ENCODE data around the gene TEX50. TPM values are rescaled to one million over a fixed set of nuclear protein-coding genes. Genes with fewer than 3 reads are reported as not detected.

The TEX50 gene
- total RNA-seq, 1 experiment from 2014 or later = not detected

GRCh38 chr1:173638043-173639021 is 3.2 kb downstream of the TEX50 start:
- TF ChIP-seq CTCF (conservative IDR thresholded peaks at IDR 0.05) = no peak
- H4K5ac ChIP-seq (ENCODE audit: insufficient read length, low read depth, low read length) = peak overlapping the region; percentile 97
- peak overlapping the region; percentile 47 for H3K27ac ChIP-seq (ENCODE audit: insufficient read length, low read depth, low read length)
- H3K4me1 ChIP-seq (ENCODE audit: insufficient read depth, low read length) = no peaks in the 10 kb centered on the region
- H3K27me3 Mint-ChIP-seq (ENCODE audit: low read depth) = no peaks in the 10 kb centered on the region
- H3K79me2 ChIP-seq (ENCODE audit: insufficient read depth, low read length) = no peaks in the 10 kb centered on the region; the same call in 1 of the 2 replicates
- no peak overlapping the region for H2AFZ ChIP-seq (ENCODE audit: low read length)
- H3K4me3 Mint-ChIP-seq = peak overlapping the region in 1 of 2 experiments; percentile 41; a peak in 2 of 5 replicates
- H2BK120ac ChIP-seq (ENCODE audit: low read depth, low read length, poor library complexity, severe bottlenecking) = no peak overlapping the region
- H2BK12ac ChIP-seq (ENCODE audit: insufficient read length, low read depth, low read length) = no peak overlapping the region
- peaks cover 5% of the 10 kb centered on the region for H3K9me3 ChIP-seq (ENCODE audit: control insufficient read depth, low read depth, low read length)
- H3K56ac ChIP-seq (ENCODE audit: insufficient read length, low read depth, low read length) = peak overlapping the region; percentile 64
- H3K23me2 ChIP-seq (ENCODE audit: insufficient read length, low read depth, low read length, poor library complexity, severe bottlenecking) = no peaks in the 10 kb centered on the region
- H3K36me3 Mint-ChIP-seq (ENCODE audit: insufficient read depth in 1 of 3, low read depth in 3 of 3) = peaks cover 6 to 29% (median 22%) of the 10 kb centered on the region in 3 experiments; a peak in 5 of 7 replicates
- H3K9me3 Mint-ChIP-seq = peaks cover 10 to 14% of the 10 kb centered on the region in 2 experiments
- H2AK5ac ChIP-seq (ENCODE audit: insufficient read length, low read length) = peak overlapping the region; percentile 62
- DNase-seq = no peak
- H4K20me1 ChIP-seq (ENCODE audit: control insufficient read depth, insufficient read depth, insufficient read length) = no peaks in the 10 kb centered on the region
- H3K14ac ChIP-seq (ENCODE audit: insufficient read depth, low read length) = peak overlapping the region; percentile 12
- H3K4me1 Mint-ChIP-seq = peaks cover 0 to 4% of the 10 kb centered on the region in 2 experiments; a peak in 3 of 4 replicates
- peak overlapping the region in 1 of 3 experiments; percentile 98; a peak in 2 of 7 replicates for H3K27ac Mint-ChIP-seq
- peak overlapping the region; percentile 13 for H3K23ac ChIP-seq (ENCODE audit: insufficient read length, low read depth, low read length)
- H3K4ac ChIP-seq (ENCODE audit: low read depth, low read length) = no peak overlapping the region
- peak overlapping the region; percentile 68 for H3K18ac ChIP-seq (ENCODE audit: insufficient read length, low read depth, low read length)
- no peaks in the 10 kb centered on the region for H3K79me1 ChIP-seq (ENCODE audit: insufficient read depth, low read depth, low read length, poor library complexity, severe bottlenecking)
- no peaks in the 10 kb centered on the region for H3K27me3 ChIP-seq (ENCODE audit: insufficient read depth, low read length)
- H4K91ac ChIP-seq (ENCODE audit: insufficient read length, low read depth, low read length) = peak overlapping the region; percentile 59
- H2BK5ac ChIP-seq (ENCODE audit: insufficient read length, low read length) = peak overlapping the region; percentile 65
- no peak overlapping the region for H2BK15ac ChIP-seq (ENCODE audit: low read depth, low read length)
- WGBS (ENCODE audit: extremely low coverage, insufficient read length, low lambda C conversion rate) = no CpG with 5 or more reads among the region's 12 CpGs
- peak overlapping the region; percentile 99 for H4K8ac ChIP-seq (replicated peaks; ENCODE audit: insufficient read length, low read depth, low read length)
- H3K9ac ChIP-seq (ENCODE audit: extremely low read depth, insufficient read length, low read length) = peak overlapping the region; percentile 89
- H3K4me2 ChIP-seq (ENCODE audit: insufficient read depth, insufficient read length, low read length) = peak overlapping the region; percentile 52
- no peak overlapping the region for H3T11ph ChIP-seq (ENCODE audit: low read length)
- H2BK20ac ChIP-seq (ENCODE audit: low read depth, low read length, poor library complexity, severe bottlenecking) = no peak overlapping the region
